Measurements from ENCODE around the gene SLC39A1.
A peak's percentile ranks its signal among the peaks of the same experiment; 100 is the strongest.

The SLC39A1 gene

DNA sequence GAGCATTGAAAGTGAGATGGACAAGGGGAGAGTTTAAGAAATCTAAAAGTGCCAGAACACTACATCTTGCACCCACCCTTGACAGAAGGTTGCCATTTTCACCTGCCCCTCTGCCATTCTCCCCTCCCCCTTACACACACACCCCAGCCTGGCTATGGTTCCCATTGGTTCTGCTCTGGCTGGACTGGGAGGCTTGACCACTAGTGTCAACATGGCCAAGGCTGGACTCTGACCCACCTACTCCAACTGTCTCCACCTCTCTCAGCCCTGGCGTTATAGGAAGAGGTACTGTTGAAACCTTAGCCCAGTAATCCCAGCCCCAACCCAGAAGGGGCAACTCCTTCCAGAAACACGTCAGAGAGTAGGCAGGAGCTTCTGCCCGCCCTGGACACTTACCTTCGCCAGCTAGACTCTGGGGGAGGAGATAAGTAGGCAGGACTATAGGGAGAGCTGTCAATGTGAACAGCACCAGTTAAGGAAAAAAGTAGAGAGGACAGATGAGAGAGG, 9.4 kb downstream of the SLC39A1 start:
- no peak overlapping the region for H3K4me3 ChIP-seq (ENCODE audit: insufficient read depth, low read depth, low read length)
- no peak overlapping the region for H3K27ac ChIP-seq (ENCODE audit: insufficient read depth, low read depth, low read length, poor library complexity, severe bottlenecking)
- 96 to 97% methylated on average over 4 of the region's 4 CpGs for WGBS, 2 experiments
- peaks cover 14% of the 10 kb centered on the region for H3K4me1 ChIP-seq (ENCODE audit: control insufficient read depth, insufficient read depth, low read length)
- H3K36me3 ChIP-seq (ENCODE audit: control insufficient read depth, insufficient read depth, low read length), result peaks cover 17% of the 10 kb centered on the region
- no peaks in the 10 kb centered on the region for H3K27me3 ChIP-seq (ENCODE audit: control insufficient read depth, insufficient read depth, low read length, poor library complexity, severe bottlenecking)
- no peaks in the 10 kb centered on the region for H3K9me3 ChIP-seq (ENCODE audit: control insufficient read depth, low read length)

DNA sequence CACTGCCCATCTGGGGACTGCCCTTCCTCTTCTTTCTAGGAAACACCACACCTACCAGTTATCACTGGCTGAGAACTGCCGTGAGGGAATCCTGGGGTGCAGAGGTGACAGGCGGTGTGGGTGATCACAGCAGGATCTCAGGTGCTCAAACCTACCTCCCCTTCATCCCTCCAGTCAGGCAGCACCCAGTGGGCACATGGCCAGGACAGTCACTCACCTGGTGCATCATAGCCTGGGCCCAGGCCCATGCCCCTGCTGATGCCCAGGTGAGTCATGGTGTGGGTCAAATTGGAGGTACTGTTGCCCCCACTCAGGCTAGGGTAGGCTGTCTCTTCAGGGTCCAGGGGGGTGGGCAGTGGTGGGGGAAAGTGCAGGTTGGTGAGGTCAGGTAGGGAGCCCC, 11.5 kb downstream of the SLC39A1 start:
- 94 to 95% methylated on average over 2 of the region's 2 CpGs for WGBS, 2 experiments
- Histone ChIP-seq H3K27ac (ENCODE audit: insufficient read depth, low read depth, low read length, poor library complexity, severe bottlenecking) (no peak overlapping the region), H3K9me3 (ENCODE audit: control insufficient read depth, low read length) (no peaks in the 10 kb centered on the region), H3K4me1 (ENCODE audit: control insufficient read depth, insufficient read depth, low read length) (peaks cover 4% of the 10 kb centered on the region), H3K4me3 (ENCODE audit: insufficient read depth, low read depth, low read length) (no peak overlapping the region), H3K27me3 (ENCODE audit: control insufficient read depth, insufficient read depth, low read length, poor library complexity, severe bottlenecking) (no peaks in the 10 kb centered on the region), H3K36me3 (ENCODE audit: control insufficient read depth, insufficient read depth, low read length) (peaks cover 21% of the 10 kb centered on the region)

DNA sequence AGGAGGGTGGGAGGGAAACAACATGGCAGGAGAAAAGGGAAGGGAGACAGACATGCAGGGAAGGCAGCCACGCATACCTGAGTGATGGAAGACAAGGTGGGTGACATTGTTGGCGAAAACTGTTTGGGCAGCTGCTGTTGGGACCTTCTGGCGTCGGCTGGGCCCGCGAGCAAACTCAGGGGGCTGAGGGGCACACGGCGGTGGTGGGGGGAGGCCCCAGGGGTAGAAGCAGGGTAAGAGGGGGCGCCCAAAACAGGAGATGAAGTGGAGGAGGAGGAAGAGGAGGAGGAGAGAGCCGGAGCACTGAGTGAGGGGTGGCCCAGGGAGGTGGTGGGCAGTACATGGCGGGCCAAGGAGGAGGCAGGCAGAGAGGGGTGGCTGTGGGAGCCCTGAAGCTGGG, 12.2 kb downstream of the SLC39A1 start:
- Histone ChIP-seq H3K27me3 (ENCODE audit: control insufficient read depth, insufficient read depth, low read length, poor library complexity, severe bottlenecking) (no peaks in the 10 kb centered on the region), H3K4me3 (ENCODE audit: insufficient read depth, low read depth, low read length) (no peak overlapping the region), H3K27ac (ENCODE audit: insufficient read depth, low read depth, low read length, poor library complexity, severe bottlenecking) (no peak overlapping the region), H3K4me1 (ENCODE audit: control insufficient read depth, insufficient read depth, low read length) (no peaks in the 10 kb centered on the region), H3K9me3 (ENCODE audit: control insufficient read depth, low read length) (no peaks in the 10 kb centered on the region), H3K36me3 (ENCODE audit: control insufficient read depth, insufficient read depth, low read length) (peaks cover 21% of the 10 kb centered on the region)
- 96 to 97% methylated on average over 11 of the region's 11 CpGs for WGBS, 2 experiments

DNA sequence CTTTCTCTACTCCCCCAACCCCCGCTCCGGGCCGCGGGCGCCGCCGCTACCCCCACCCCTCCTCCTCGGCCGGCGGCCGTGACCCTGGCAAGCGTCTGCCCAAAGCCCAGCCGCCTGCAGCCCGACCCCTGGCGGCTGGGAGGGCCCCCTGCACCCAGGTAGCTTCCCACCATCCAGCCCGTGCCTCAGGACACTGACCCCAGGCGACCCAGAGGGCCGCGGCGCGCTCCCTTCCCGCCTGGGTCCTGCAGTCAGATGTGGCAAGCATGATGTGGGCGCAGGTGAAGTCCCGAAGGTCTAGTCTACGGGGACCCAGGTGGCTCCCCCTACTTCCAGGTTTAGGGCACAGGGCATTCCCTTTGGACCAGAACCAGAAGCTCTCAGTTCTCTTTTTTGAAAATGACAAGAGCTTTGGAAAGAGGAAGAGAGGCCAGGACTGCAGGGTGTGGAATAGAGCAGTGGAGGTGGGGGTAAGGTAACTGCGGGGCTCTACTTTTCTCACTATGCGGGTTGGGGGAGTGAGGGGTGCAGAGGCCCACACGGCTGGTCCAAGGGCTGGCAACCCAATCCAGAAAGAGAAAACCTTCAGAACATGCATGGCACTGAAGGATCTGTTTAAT, 16.6 kb downstream of the SLC39A1 start, which contains the start of gene DENND4B:
Gene DENND4B, minus strand, starts transcription at position 97 of the 620 bp plus-strand sequence. CDS start 2,344 bp downstream, outside the sequence.
- H3K27me3 ChIP-seq (ENCODE audit: control insufficient read depth, insufficient read depth, low read length, poor library complexity, severe bottlenecking), result no peaks in the 10 kb centered on the region
- no peaks in the 10 kb centered on the region for H3K9me3 ChIP-seq (ENCODE audit: control insufficient read depth, low read length)
- peaks cover 11% of the 10 kb centered on the region for H3K36me3 ChIP-seq (ENCODE audit: control insufficient read depth, insufficient read depth, low read length)
- 12 to 13% methylated on average over 28 of the region's 28 CpGs for WGBS, 2 experiments
- no peak within 1 kb of the TSS for H3K27ac ChIP-seq (ENCODE audit: insufficient read depth, low read depth, low read length, poor library complexity, severe bottlenecking)
- no peaks in the 10 kb centered on the region for H3K4me1 ChIP-seq (ENCODE audit: control insufficient read depth, insufficient read depth, low read length)
- H3K4me3 ChIP-seq (ENCODE audit: insufficient read depth, low read depth, low read length), result peak within 1 kb of the TSS; percentile 80

DNA sequence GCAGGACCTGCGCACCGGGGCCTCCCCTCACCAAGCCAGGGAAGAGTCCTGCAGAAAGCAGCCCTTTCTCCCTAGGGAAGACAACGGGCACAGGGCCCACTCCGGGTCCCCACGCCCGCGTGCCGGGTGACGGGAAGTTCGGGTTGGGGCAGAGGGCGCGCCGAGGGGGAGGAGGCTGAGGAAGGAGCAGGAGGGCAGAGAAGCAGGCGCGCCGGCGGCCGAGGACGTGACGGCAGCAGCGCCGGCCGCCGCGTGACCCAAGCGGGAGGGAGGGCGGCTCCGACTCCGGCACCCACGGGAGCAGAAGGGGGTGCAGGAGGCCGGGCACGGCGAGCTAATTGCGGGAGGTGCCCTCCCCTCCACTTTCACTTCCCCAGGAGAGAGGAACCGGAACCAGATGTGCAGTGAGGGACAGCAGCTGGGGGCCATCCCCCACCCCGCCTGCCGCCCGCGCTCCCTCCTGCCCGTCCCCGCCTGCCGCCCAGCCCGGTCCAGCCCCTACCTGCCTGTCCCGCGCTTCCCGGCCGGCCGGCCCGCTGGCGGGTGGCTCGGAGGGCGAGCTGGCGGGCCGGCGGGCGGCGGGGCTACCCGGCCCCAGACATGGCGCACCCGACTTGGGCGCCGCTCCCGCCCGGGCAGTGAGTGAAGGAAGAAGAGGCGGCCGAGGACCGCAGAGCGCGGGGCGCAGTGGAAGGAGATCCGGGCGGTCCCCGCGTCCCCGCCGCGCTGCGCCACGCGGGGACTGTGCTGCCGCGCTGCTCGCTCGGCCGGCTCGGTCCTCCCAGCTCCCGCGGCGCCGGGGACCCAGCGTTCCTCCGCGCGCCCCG, 17.3 kb downstream of the SLC39A1 start:
- 0% methylated on average over 95 of the region's 95 CpGs for WGBS, 2 experiments
- Histone ChIP-seq H3K9me3 (ENCODE audit: control insufficient read depth, low read length) (no peaks in the 10 kb centered on the region), H3K27ac (ENCODE audit: insufficient read depth, low read depth, low read length, poor library complexity, severe bottlenecking) (no peak overlapping the region), H3K27me3 (ENCODE audit: control insufficient read depth, insufficient read depth, low read length, poor library complexity, severe bottlenecking) (no peaks in the 10 kb centered on the region), H3K4me1 (ENCODE audit: control insufficient read depth, insufficient read depth, low read length) (no peaks in the 10 kb centered on the region), H3K4me3 (ENCODE audit: insufficient read depth, low read depth, low read length) (peak overlapping the region; percentile 80), H3K36me3 (ENCODE audit: control insufficient read depth, insufficient read depth, low read length) (peaks cover 4% of the 10 kb centered on the region)

- Histone ChIP-seq H3K36me3 (ENCODE audit: control insufficient read depth, insufficient read depth, low read length) (peaks cover 4% of the 10 kb centered on the region), H3K4me1 (ENCODE audit: control insufficient read depth, insufficient read depth, low read length) (no peaks in the 10 kb centered on the region), H3K9me3 (ENCODE audit: control insufficient read depth, low read length) (no peaks in the 10 kb centered on the region), H3K27me3 (ENCODE audit: control insufficient read depth, insufficient read depth, low read length, poor library complexity, severe bottlenecking) (no peaks in the 10 kb centered on the region), H3K4me3 (ENCODE audit: insufficient read depth, low read depth, low read length) (peak overlapping the region; percentile 80), H3K27ac (ENCODE audit: insufficient read depth, low read depth, low read length, poor library complexity, severe bottlenecking) (no peak overlapping the region)
- 69% methylated on average over 12 of the region's 12 CpGs for WGBS, 2 experiments
Observed at GRCh38 chr1:153945131-153945794, 18.1 kb downstream of the SLC39A1 start.

- Histone ChIP-seq H3K27me3 (ENCODE audit: control insufficient read depth, insufficient read depth, low read length, poor library complexity, severe bottlenecking) (no peaks in the 10 kb centered on the region), H3K36me3 (ENCODE audit: control insufficient read depth, insufficient read depth, low read length) (peaks cover 4% of the 10 kb centered on the region), H3K4me1 (ENCODE audit: control insufficient read depth, insufficient read depth, low read length) (no peaks in the 10 kb centered on the region), H3K4me3 (ENCODE audit: insufficient read depth, low read depth, low read length) (no peak overlapping the region), H3K9me3 (ENCODE audit: control insufficient read depth, low read length) (no peaks in the 10 kb centered on the region), H3K27ac (ENCODE audit: insufficient read depth, low read depth, low read length, poor library complexity, severe bottlenecking) (no peak overlapping the region)
- WGBS, 2 experiments, result 91 to 92% methylated on average over 3 of the region's 3 CpGs
Observed at GRCh38 chr1:153944827-153945117, 18.6 kb downstream of the SLC39A1 start.

- no peaks in the 10 kb centered on the region for H3K9me3 ChIP-seq (ENCODE audit: control insufficient read depth, low read length)
- H3K27me3 ChIP-seq (ENCODE audit: control insufficient read depth, insufficient read depth, low read length, poor library complexity, severe bottlenecking), result no peaks in the 10 kb centered on the region
- 93 to 95% methylated on average over 15 of the region's 15 CpGs for WGBS, 2 experiments
- no peak overlapping the region for H3K4me3 ChIP-seq (ENCODE audit: insufficient read depth, low read depth, low read length)
- H3K4me1 ChIP-seq (ENCODE audit: control insufficient read depth, insufficient read depth, low read length), result no peaks in the 10 kb centered on the region
- no peak overlapping the region for H3K27ac ChIP-seq (ENCODE audit: insufficient read depth, low read depth, low read length, poor library complexity, severe bottlenecking)
- H3K36me3 ChIP-seq (ENCODE audit: control insufficient read depth, insufficient read depth, low read length), result peaks cover 4% of the 10 kb centered on the region
Observed at GRCh38 chr1:153944005-153944826, 19.1 kb downstream of the SLC39A1 start.

- Histone ChIP-seq H3K4me1 (ENCODE audit: control insufficient read depth, insufficient read depth, low read length) (no peaks in the 10 kb centered on the region), H3K4me3 (ENCODE audit: insufficient read depth, low read depth, low read length) (no peak overlapping the region), H3K27ac (ENCODE audit: insufficient read depth, low read depth, low read length, poor library complexity, severe bottlenecking) (no peak overlapping the region), H3K9me3 (ENCODE audit: control insufficient read depth, low read length) (no peaks in the 10 kb centered on the region), H3K27me3 (ENCODE audit: control insufficient read depth, insufficient read depth, low read length, poor library complexity, severe bottlenecking) (no peaks in the 10 kb centered on the region), H3K36me3 (ENCODE audit: control insufficient read depth, insufficient read depth, low read length) (peaks cover 1% of the 10 kb centered on the region)
- 92 to 94% methylated on average over 11 of the region's 11 CpGs for WGBS, 2 experiments
Observed at GRCh38 chr1:153942766-153943549, 20.4 kb downstream of the SLC39A1 start.

Data from ectodermal cell (in vitro differentiated cells).